Fibroblast of upper back skin (primary cell): ENCODE data around the gene CUBN.

ENCODE experiments used
- DNase-seq: peaks from one replicate; pipeline ENCODE4 v3.0.0-alpha.2; 2013

Gene CUBN

GRCh38 chr10:16905320-16905719, 224.3 kb downstream of the CUBN start:
- DNase-seq = peak; percentile 98

GRCh38 chr10:16904639-16905061, 225.0 kb downstream of the CUBN start:
- peak; percentile 98 for DNase-seq

GRCh38 chr10:16904049-16904448, 225.6 kb downstream of the CUBN start:
- DNase-seq = no peak

- DNase-seq = no peak
Measured at GRCh38 chr10:16902606-16903005, 227.0 kb downstream of the CUBN start.

- no peak for DNase-seq
Measured at GRCh38 chr10:16901106-16901505, 228.5 kb downstream of the CUBN start.

- DNase-seq = no peak
Measured at GRCh38 chr10:16896993-16897392, 232.6 kb downstream of the CUBN start.

- DNase-seq = no peak
Measured at GRCh38 chr10:16894821-16895220, 234.8 kb downstream of the CUBN start.

- no peak for DNase-seq
Measured at GRCh38 chr10:16893664-16894063, 235.9 kb downstream of the CUBN start.

GRCh38 chr10:16891375-16892313, 238.0 kb downstream of the CUBN start:
- DNase-seq = peak; percentile 95

- DNase-seq = no peak
Measured at GRCh38 chr10:16890691-16891090, 238.9 kb downstream of the CUBN start.

GRCh38 chr10:16887565-16887964, 242.0 kb downstream of the CUBN start:
- peak; percentile 96 for DNase-seq

- peak; percentile 55 for DNase-seq
Measured at GRCh38 chr10:16886031-16886430, 243.6 kb downstream of the CUBN start.

GRCh38 chr10:16884497-16884896, 245.1 kb downstream of the CUBN start:
- DNase-seq = no peak

- no peak for DNase-seq
Measured at GRCh38 chr10:16883084-16883483, 246.5 kb downstream of the CUBN start.

GRCh38 chr10:16870331-16870730, 259.3 kb downstream of the CUBN start:
- DNase-seq = no peak

GRCh38 chr10:16867990-16868389, 261.6 kb downstream of the CUBN start:
- no peak for DNase-seq

GRCh38 chr10:16867556-16867955, 262.1 kb downstream of the CUBN start:
- peak; percentile 87 for DNase-seq

- no peak for DNase-seq
Measured at GRCh38 chr10:16866541-16867275, 262.9 kb downstream of the CUBN start.

GRCh38 chr10:16865766-16866165, 263.8 kb downstream of the CUBN start:
- no peak for DNase-seq

- no peak for DNase-seq
Measured at GRCh38 chr10:16863766-16864165, 265.8 kb downstream of the CUBN start.

- no peak for DNase-seq
Measured at GRCh38 chr10:16857419-16857818, 272.2 kb downstream of the CUBN start.

- DNase-seq = peak; percentile 86
Measured at GRCh38 chr10:16856567-16856966, 273.0 kb downstream of the CUBN start.

- DNase-seq = peak; percentile 39
Measured at GRCh38 chr10:16856092-16856491, 273.5 kb downstream of the CUBN start.

- DNase-seq = peak; percentile 53
Measured at GRCh38 chr10:16854623-16855022, 275.0 kb downstream of the CUBN start.
